GM12878 (cell line): ENCODE results near the gene DNAJB6. TPM values are rescaled to one million over a fixed set of nuclear protein-coding genes. Genes with fewer than 3 reads are reported as not detected.

ENCODE experiments used
- ATAC-seq: fragments of 200-7000 bp; cut with Tn5 transposase; 3 replicates; pipeline ENCODE4 v1.9.1; 2020; ENCODE audit warnings: mild to moderate bottlenecking, moderate library complexity
- BruUV-seq: library from RNA; stranded (reverse); fragments of 400-500 nt; replicated peaks from 2 replicates; lab custom pipeline; 2021; lab: Mats Ljungman, UMichigan
- CTCF ChIA-PET: fragments of 300-600 bp; sonication (Branson Sonifier 250); formaldehyde crosslinking; extraction: SDS; loops from one replicate; lab custom pipeline; 2021; ENCODE audit warnings: inconsistent platforms; lab: Yijun Ruan, JAX
- POLR2A ChIA-PET: fragments of 350-600 bp; formaldehyde crosslinking; extraction: SDS; loops from one replicate; lab custom pipeline; 2021; ENCODE audit warnings: inconsistent platforms; lab: Charles Lee
- RAD21 ChIA-PET: fragments of 300-600 bp; sonication (Branson Sonifier 250); formaldehyde crosslinking; loops from one replicate; lab custom pipeline; 2023; ENCODE audit warnings: antibody characterized with exemption; ENCODE audit not compliant: unreplicated experiment; lab: Charles Lee
- SMC1A ChIA-PET: fragments of 300-600 bp; sonication (Branson Sonifier 250); formaldehyde crosslinking; loops from one replicate; lab custom pipeline; 2023; ENCODE audit not compliant: unreplicated experiment, uncharacterized antibody; lab: Charles Lee
- DNase-seq: peaks from one replicate; pipeline ENCODE4 v3.0.0-alpha.2; 2011; ENCODE audit warnings: low read depth, low spot score
- FAIRE-seq: peaks from 3 replicates; lab custom pipeline; 2011; peaks lifted over from hg19 to GRCh38; lab: Jason Lieb, UNC
- H2AFZ ChIP-seq: 2 replicates; pipeline ENCODE4 v1.6.0; 2011; ENCODE audit warnings: low read depth, low read length, control low read depth; ENCODE audit not compliant: control insufficient read depth
- H3K27ac ChIP-seq: 2 replicates; pipeline ENCODE4 v1.5.1; 2011; ENCODE audit warnings: control low read depth; ENCODE audit not compliant: control insufficient read depth, insufficient read depth
- H3K27me3 ChIP-seq, 2 experiments: replicated peaks in 1 of 2; 2 replicates each; pipeline versions ENCODE4 v1.6.0 to v1.6.1; 2011; ENCODE audit warnings: low read length in 1 of 2; ENCODE audit not compliant: control insufficient read depth in 2 of 2, insufficient read depth in 2 of 2
- H3K36me3 ChIP-seq, 2 experiments: 2 replicates each; pipeline ENCODE4 v1.5.1; 2011; ENCODE audit warnings: low read length in 1 of 2; ENCODE audit not compliant: control insufficient read depth in 2 of 2, insufficient read depth in 2 of 2
- H3K4me1 ChIP-seq: 2 replicates; pipeline ENCODE4 v1.6.1; 2011; ENCODE audit warnings: mild to moderate bottlenecking, low read length, moderate library complexity, mixed read lengths; ENCODE audit not compliant: control insufficient read depth, insufficient read depth
- H3K4me2 ChIP-seq: 2 replicates; pipeline ENCODE4 v1.6.0; 2011; ENCODE audit warnings: control low read depth; ENCODE audit not compliant: control insufficient read depth, insufficient read depth
- H3K4me3 ChIP-seq: fragments of 200-600 bp; sonication (generic); 2 replicates; pipeline ENCODE4 v1.5.1; 2016
- H3K79me2 ChIP-seq: 2 replicates; pipeline ENCODE4 v1.6.0; 2011; ENCODE audit warnings: low read length; ENCODE audit not compliant: control insufficient read depth, insufficient read depth
- H3K9ac ChIP-seq: 2 replicates; pipeline ENCODE4 v1.8.0; 2011; ENCODE audit warnings: low read length, control low read depth, mixed read lengths; ENCODE audit not compliant: control insufficient read depth, insufficient read depth
- H3K9me3 ChIP-seq: replicated peaks from 3 replicates; pipeline ENCODE4 v1.5.1; 2011; ENCODE audit warnings: mild to moderate bottlenecking, low read length; ENCODE audit not compliant: control insufficient read depth, insufficient read depth
- H4K20me1 ChIP-seq: 2 replicates; pipeline ENCODE4 v1.6.0; 2011; ENCODE audit not compliant: control insufficient read depth, insufficient read depth
- DPF2 ChIP-seq: fragments of 450-650 bp; IDR thresholded peaks from 2 replicates; pipeline ENCODE4 v1.6.1; 2017; ENCODE audit warnings: mild to moderate bottlenecking
- E4F1 ChIP-seq: fragments of 450-650 bp; IDR thresholded peaks from 2 replicates; pipeline ENCODE4 v1.6.1; 2018; ENCODE audit warnings: borderline replicate concordance, mild to moderate bottlenecking; ENCODE audit not compliant: partially characterized antibody
- EGR1 ChIP-seq, 2 experiments: IDR thresholded peaks; 1 replicate in 1 of 2; 2 replicates in 1 of 2; pipeline ENCODE4 v1.6.1; 2011 to 2012; ENCODE audit warnings: low read depth in 2 of 2, low read length in 2 of 2, borderline replicate concordance in 1 of 2, mild to moderate bottlenecking in 1 of 2, moderate library complexity in 1 of 2
- ELK1 ChIP-seq: IDR thresholded peaks from 2 replicates; pipeline ENCODE4 v1.6.1; 2012; ENCODE audit warnings: low read depth, low read length, improper control_type of control experiment
- ESRRA ChIP-seq: IDR thresholded peaks from 2 replicates; pipeline ENCODE4 v1.6.1; 2012; ENCODE audit warnings: mild to moderate bottlenecking, low read length, improper control_type of control experiment
- RBBP5 ChIP-seq: fragments of 200-600 bp; sonication (generic); conservative IDR thresholded peaks from 2 replicates; pipeline ENCODE4 v1.6.1; 2016
- RELB ChIP-seq: fragments of 450-650 bp; IDR thresholded peaks from 2 replicates; pipeline ENCODE4 v1.6.1; 2017; ENCODE audit warnings: low read depth, mild to moderate bottlenecking, moderate library complexity
- SMARCA5 ChIP-seq: fragments of 450-650 bp; IDR thresholded peaks from 2 replicates; pipeline ENCODE4 v1.6.1; 2017; ENCODE audit warnings: mild to moderate bottlenecking
- SPI1 ChIP-seq: IDR thresholded peaks from 2 replicates; pipeline ENCODE4 v1.6.1; 2011; ENCODE audit warnings: low read depth, mild to moderate bottlenecking, low read length, moderate library complexity, borderline replicate concordance; ENCODE audit not compliant: insufficient read depth
- SREBF2 ChIP-seq: IDR thresholded peaks from 2 replicates; pipeline ENCODE4 v1.6.1; 2012; ENCODE audit warnings: mild to moderate bottlenecking, low read length
- STAT1 ChIP-seq: fragments of 450-650 bp; conservative IDR thresholded peaks from 2 replicates; pipeline ENCODE4 v1.6.1; 2014; ENCODE audit warnings: antibody characterized with exemption, mild to moderate bottlenecking
- YBX1 ChIP-seq: fragments of 450-650 bp; IDR thresholded peaks from 2 replicates; pipeline ENCODE4 v1.6.1; 2016; ENCODE audit warnings: antibody characterized with exemption
- ZNF207 ChIP-seq: fragments of 450-650 bp; IDR thresholded peaks from 2 replicates; pipeline ENCODE4 v1.6.1; 2014; ENCODE audit warnings: antibody characterized with exemption, mild to moderate bottlenecking, borderline replicate concordance
- WGBS: methylation state at CpG from one replicate; pipeline ENCODE4 v1.1.6; 2016; ENCODE audit warnings: low lambda C conversion rate; ENCODE audit not compliant: insufficient replicate concordance, insufficient coverage; ENCODE audit errors: missing lambda C conversion rate; 5-methylcytosine and 5-hydroxymethylcytosine counted together
- in situ Hi-C: fragments of 300-500 bp; cut with MboI; formaldehyde crosslinking; loops from 9 replicates; pipeline ENCODE4 v1.14.3; 2018; ENCODE audit warnings: mixed read lengths
- intact Hi-C: fragments of 100-400 bp; cut with micrococcal nuclease; formaldehyde crosslinking; loops from one replicate; pipeline ENCODE4 v1.14.2; 2022; ENCODE audit not compliant: unreplicated experiment
- polyA plus RNA-seq, 11 experiments: library from polyadenylated mRNA; depleted of rRNA in 4 of 11; unstranded in 6 of 11; stranded (reverse) in 5 of 11; fragments of >200 nt; fragmentation: Nextera tagmentation in 4 of 11; fragmentation: Illumina TruSeq in 1 of 11; extraction: Ambion mirVana in 4 of 11; extraction: Trizol in 1 of 11; gene quantifications; 1 replicate in 1 of 11; 2 replicates in 10 of 11; pipeline versions ENCODE4 v1.2.1 to v1.2.3, GENCODE V29; 2011 to 2016; ENCODE audit warnings: inconsistent platforms in 2 of 11, missing spikeins in 2 of 11, low read depth in 1 of 11
- total RNA-seq, 4 experiments: library from RNA; depleted of rRNA in 3 of 4; stranded (reverse); fragments of >200 nt in 3 of 4; fragmentation: Illumina TruSeq in 1 of 4; extraction: Trizol in 1 of 4; gene quantifications; 2 replicates each; pipeline versions ENCODE4 v1.2.1 to v1.2.3, GENCODE V29; 2013 to 2021
- TF ChIP-seq, protein P1 (sequence below): fragments of 450-650 bp; IDR thresholded peaks from 2 replicates; pipeline ENCODE4 v1.6.1; 2017; ENCODE audit warnings: mild to moderate bottlenecking, moderate library complexity

Gene DNAJB6
- total and polyA plus RNA-seq, 10 of the 15 experiments (the other 5 are each of a cell fraction or from before 2014, with no cell fraction given) = 34.5 to 117 (median 53.1) TPM

GRCh38 chr7:157310676-157311185 lies 26.1 kb upstream of the DNAJB6 start (continued):
- TF ChIP-seq, protein P1, sequence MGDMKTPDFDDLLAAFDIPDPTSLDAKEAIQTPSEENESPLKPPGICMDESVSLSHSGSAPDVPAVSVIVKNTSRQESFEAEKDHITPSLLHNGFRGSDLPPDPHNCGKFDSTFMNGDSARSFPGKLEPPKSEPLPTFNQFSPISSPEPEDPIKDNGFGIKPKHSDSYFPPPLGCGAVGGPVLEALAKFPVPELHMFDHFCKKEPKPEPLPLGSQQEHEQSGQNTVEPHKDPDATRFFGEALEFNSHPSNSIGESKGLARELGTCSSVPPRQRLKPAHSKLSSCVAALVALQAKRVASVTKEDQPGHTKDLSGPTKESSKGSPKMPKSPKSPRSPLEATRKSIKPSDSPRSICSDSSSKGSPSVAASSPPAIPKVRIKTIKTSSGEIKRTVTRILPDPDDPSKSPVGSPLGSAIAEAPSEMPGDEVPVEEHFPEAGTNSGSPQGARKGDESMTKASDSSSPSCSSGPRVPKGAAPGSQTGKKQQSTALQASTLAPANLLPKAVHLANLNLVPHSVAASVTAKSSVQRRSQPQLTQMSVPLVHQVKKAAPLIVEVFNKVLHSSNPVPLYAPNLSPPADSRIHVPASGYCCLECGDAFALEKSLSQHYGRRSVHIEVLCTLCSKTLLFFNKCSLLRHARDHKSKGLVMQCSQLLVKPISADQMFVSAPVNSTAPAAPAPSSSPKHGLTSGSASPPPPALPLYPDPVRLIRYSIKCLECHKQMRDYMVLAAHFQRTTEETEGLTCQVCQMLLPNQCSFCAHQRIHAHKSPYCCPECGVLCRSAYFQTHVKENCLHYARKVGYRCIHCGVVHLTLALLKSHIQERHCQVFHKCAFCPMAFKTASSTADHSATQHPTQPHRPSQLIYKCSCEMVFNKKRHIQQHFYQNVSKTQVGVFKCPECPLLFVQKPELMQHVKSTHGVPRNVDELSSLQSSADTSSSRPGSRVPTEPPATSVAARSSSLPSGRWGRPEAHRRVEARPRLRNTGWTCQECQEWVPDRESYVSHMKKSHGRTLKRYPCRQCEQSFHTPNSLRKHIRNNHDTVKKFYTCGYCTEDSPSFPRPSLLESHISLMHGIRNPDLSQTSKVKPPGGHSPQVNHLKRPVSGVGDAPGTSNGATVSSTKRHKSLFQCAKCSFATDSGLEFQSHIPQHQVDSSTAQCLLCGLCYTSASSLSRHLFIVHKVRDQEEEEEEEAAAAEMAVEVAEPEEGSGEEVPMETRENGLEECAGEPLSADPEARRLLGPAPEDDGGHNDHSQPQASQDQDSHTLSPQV = no peak

DNA sequence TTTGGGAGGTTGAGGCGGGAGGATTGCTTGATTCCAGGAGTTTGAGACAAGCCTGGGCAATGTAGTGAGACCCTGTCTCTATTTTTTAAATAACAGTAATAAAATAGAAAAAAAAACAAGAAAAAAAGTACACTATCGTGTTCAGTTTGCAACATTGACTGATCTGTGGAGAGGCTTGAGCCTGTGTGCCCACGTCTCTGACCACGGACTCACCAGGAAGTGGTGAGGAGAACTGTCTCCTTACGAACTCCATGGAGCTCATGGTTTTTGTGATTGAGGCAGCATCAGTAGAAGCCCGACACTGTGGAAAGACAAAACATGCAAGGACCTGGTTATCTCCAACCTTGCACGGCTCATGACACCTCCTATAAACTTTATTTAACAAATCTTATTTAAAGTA lies 23.9 kb upstream of the DNAJB6 start:
- no peaks in the 10 kb centered on the region for H4K20me1 ChIP-seq
- no peaks in the 10 kb centered on the region for H3K9me3 ChIP-seq
- CTCF ChIA-PET = no interaction called here
- no peak for DNase-seq
- no peak overlapping the region for H3K9ac ChIP-seq
- FAIRE-seq = no peak
- no peak overlapping the region for H3K4me3 ChIP-seq
- SMC1A ChIA-PET = no interaction called here
- WGBS = 79% methylated on average over 7 of the region's 7 CpGs
- no TSS peak for BruUV-seq
- H3K4me1 ChIP-seq = no peaks in the 10 kb centered on the region
- in situ Hi-C loops (no loop called here), intact Hi-C loops (no loop called here)
- POLR2A ChIA-PET = no interaction called here
- ATAC-seq = no peak
- no peak overlapping the region for H2AFZ ChIP-seq
- no peaks in the 10 kb centered on the region for H3K36me3 ChIP-seq
- no peaks in the 10 kb centered on the region for H3K27me3 ChIP-seq
- TF ChIP-seq ELK1 = no peak
- no peak for TF ChIP-seq SREBF2
- TF ChIP-seq E4F1 = no peak
- TF ChIP-seq ZNF207 = no peak
- TF ChIP-seq STAT1 = no peak
- TF ChIP-seq SPI1 = no peak
- no peak for TF ChIP-seq YBX1
- no peak for TF ChIP-seq SMARCA5
- no peak for TF ChIP-seq ESRRA
- TF ChIP-seq EGR1 (IDR thresholded peaks at IDR 0.05; ENCODE audit: borderline replicate concordance in 1 of 2, low read depth in 2 of 2, low read length in 2 of 2) = no peak
- no peak for TF ChIP-seq DPF2
- no peak for TF ChIP-seq RELB
- no peak for TF ChIP-seq RBBP5
- RAD21 ChIA-PET = no interaction called here
- no peak overlapping the region for H3K4me2 ChIP-seq
- H3K27ac ChIP-seq = no peak overlapping the region
- H3K79me2 ChIP-seq = no peaks in the 10 kb centered on the region
